Measurements from ENCODE around the gene ANO10. TPM values are rescaled to one million over a fixed set of nuclear protein-coding genes. Genes with fewer than 3 reads are reported as not detected.

ANO10 gene
- total and polyA plus RNA-seq, 8 donors: 3.6 to 202 (median 12.5) TPM

- no peak for DNase-seq
- Histone ChIP-seq H3K27me3 (no peaks in the 10 kb centered on the region), H3K9me3 (no peaks in the 10 kb centered on the region), H3K4me3 (no peak overlapping the region), H3K4me1 (peaks cover 0 to 6% (median 0%) of the 10 kb centered on the region in 4 donors), H3K27ac (no peak overlapping the region), H3K36me3 (no peaks in the 10 kb centered on the region)
- no peak for TF ChIP-seq POLR2AphosphoS5 (IDR thresholded peaks at IDR 0.05)
- no peak for TF ChIP-seq CTCF (IDR thresholded peaks at IDR 0.05)
- no peak for TF ChIP-seq EP300 (IDR thresholded peaks at IDR 0.05)
- no peak for TF ChIP-seq POLR2A (IDR thresholded peaks at IDR 0.05)
- intact Hi-C loops (cut with DNase I; ENCODE audit: low total_unique reads): no loop called here
- 77 to 82% (median 81%) methylated on average over 3 of the region's 3 CpGs for WGBS, 5 donors
Observed at GRCh38 chr3:43637702-43638101, 15.9 kb upstream of the ANO10 start.

DNA sequence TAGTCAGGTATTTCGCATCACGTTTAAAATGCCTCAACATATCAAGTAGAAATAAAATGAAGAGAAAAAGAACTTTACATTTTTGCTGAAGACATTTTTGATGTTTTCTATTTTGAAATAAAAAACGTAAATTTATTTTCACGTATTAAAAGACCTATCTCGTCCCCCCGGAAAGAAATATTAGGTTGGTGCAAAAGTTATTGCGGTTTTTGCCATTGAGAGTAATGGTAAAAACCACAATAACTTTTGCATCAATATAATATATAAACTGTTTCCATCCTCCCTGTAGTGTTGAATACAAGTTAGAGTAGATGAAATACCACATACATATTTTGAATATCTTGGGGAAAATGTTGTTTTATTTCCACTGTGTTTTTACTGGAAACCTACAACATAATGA lies 11.2 kb upstream of the ANO10 start:
- no peaks in the 10 kb centered on the region for H3K4me1 ChIP-seq
- 78 to 87% (median 80%) methylated on average over 7 of the region's 7 CpGs for WGBS, 5 donors
- TF ChIP-seq POLR2AphosphoS5 (IDR thresholded peaks at IDR 0.05) (no peak), POLR2A (IDR thresholded peaks at IDR 0.05) (no peak), CTCF (IDR thresholded peaks at IDR 0.05) (no peak), EP300 (IDR thresholded peaks at IDR 0.05) (no peak)
- DNase-seq: no peak
- no peak overlapping the region for H3K4me3 ChIP-seq
- H3K27me3 ChIP-seq: no peaks in the 10 kb centered on the region
- no peak overlapping the region for H3K27ac ChIP-seq
- H3K9me3 ChIP-seq: no peaks in the 10 kb centered on the region
- H3K36me3 ChIP-seq: no peaks in the 10 kb centered on the region
- intact Hi-C loops (cut with DNase I; ENCODE audit: low total_unique reads): no loop called here

DNA sequence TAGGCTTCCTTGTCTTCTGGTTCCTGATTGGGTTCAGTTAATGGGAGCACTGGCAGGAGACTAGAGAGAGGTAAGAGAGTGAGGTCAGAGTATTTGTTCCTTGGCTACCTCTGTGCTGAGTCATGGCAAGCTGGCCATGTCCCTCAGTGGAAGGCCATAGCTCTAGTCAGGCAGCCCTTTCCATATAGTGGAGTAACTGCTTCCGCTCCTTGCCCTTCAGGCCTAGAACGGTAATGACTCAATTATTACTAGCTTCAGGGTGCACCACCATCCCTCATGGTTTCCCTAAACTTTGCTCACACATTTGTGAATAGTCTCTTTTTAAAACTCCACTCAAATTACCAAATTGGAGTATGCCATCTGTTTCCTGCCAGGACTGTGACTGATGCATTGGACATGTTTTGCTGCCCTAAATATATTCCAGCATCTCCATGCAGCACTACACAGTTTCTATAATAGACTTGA lies 10.5 kb upstream of the ANO10 start:
- intact Hi-C loops (cut with DNase I; ENCODE audit: low total_unique reads): no loop called here
- Histone ChIP-seq H3K4me3 (no peak overlapping the region), H3K36me3 (no peaks in the 10 kb centered on the region), H3K27ac (no peak overlapping the region), H3K27me3 (no peaks in the 10 kb centered on the region), H3K4me1 (no peaks in the 10 kb centered on the region), H3K9me3 (no peaks in the 10 kb centered on the region)
- no peak for TF ChIP-seq POLR2A (IDR thresholded peaks at IDR 0.05)
- TF ChIP-seq EP300 (IDR thresholded peaks at IDR 0.05): no peak
- no peak for TF ChIP-seq POLR2AphosphoS5 (IDR thresholded peaks at IDR 0.05)
- TF ChIP-seq CTCF (IDR thresholded peaks at IDR 0.05): no peak
- DNase-seq: no peak
- 85 to 98% (median 88%) methylated on average over 2 of the region's 2 CpGs for WGBS, 5 donors

GRCh38 chr3:43629741-43630140 lies 7.9 kb upstream of the ANO10 start:
- Histone ChIP-seq H3K4me1 (no peaks in the 10 kb centered on the region), H3K4me3 (no peak overlapping the region), H3K27me3 (no peaks in the 10 kb centered on the region), H3K9me3 (no peaks in the 10 kb centered on the region), H3K27ac (no peak overlapping the region), H3K36me3 (no peaks in the 10 kb centered on the region)
- 85 to 98% (median 97%) methylated on average over 1 of the region's 1 CpG for WGBS, 5 donors
- no peak for DNase-seq
- intact Hi-C loops (cut with DNase I; ENCODE audit: low total_unique reads): loop anchor here (10.0 kb wide), 1 partner anchor 45 kb away; no protein-coding TSS in a partner anchor
- TF ChIP-seq EP300 (IDR thresholded peaks at IDR 0.05) (no peak), POLR2A (IDR thresholded peaks at IDR 0.05) (no peak), POLR2AphosphoS5 (IDR thresholded peaks at IDR 0.05) (no peak), CTCF (IDR thresholded peaks at IDR 0.05) (no peak)

Data from stomach (tissue), 9 donors.